Astrocyte (in vitro differentiated cells and primary cell): ENCODE data around the gene POTEJ. TPM values are rescaled to one million over a fixed set of nuclear protein-coding genes. Genes with fewer than 3 reads are reported as not detected.
"Not testable (repeated sequence)": the region's sequence is repeated elsewhere in the genome, so short reads cannot be mapped to it uniquely, and the experiment has no call there.

Source experiments
- DNase-seq: peaks from one replicate; pipeline ENCODE4 v3.0.0-alpha.2; 2010; ENCODE audit warnings: low read depth
- FAIRE-seq: peaks from 2 replicates; lab custom pipeline; 2011; peaks lifted over from hg19 to GRCh38; lab: Jason Lieb, UNC
- H2AFZ ChIP-seq: 2 replicates; pipeline ENCODE4 v1.6.0; 2012; ENCODE audit warnings: low read depth, low read length, inconsistent platforms
- H3K27ac ChIP-seq: 2 replicates; pipeline ENCODE4 v1.5.1; 2011; ENCODE audit warnings: low read depth, low read length, inconsistent platforms
- H3K27me3 ChIP-seq: 2 replicates; pipeline ENCODE4 v1.6.0; 2011; ENCODE audit warnings: low read length, inconsistent platforms; ENCODE audit not compliant: insufficient read depth
- H3K36me3 ChIP-seq: 2 replicates; pipeline ENCODE4 v1.5.1; 2011; ENCODE audit warnings: low read length, inconsistent platforms; ENCODE audit not compliant: insufficient read depth
- H3K4me1 ChIP-seq: 2 replicates; pipeline ENCODE4 v1.5.1; 2011; ENCODE audit warnings: low read length, inconsistent platforms; ENCODE audit not compliant: insufficient read depth
- H3K4me2 ChIP-seq: 2 replicates; pipeline ENCODE4 v1.6.0; 2012; ENCODE audit warnings: low read length, inconsistent platforms
- H3K4me3 ChIP-seq: 2 replicates; pipeline ENCODE4 v1.5.1; 2011; ENCODE audit warnings: low read depth, mild to moderate bottlenecking, low read length, inconsistent platforms; ENCODE audit not compliant: insufficient read depth
- H3K79me2 ChIP-seq: 2 replicates; pipeline ENCODE4 v1.6.0; 2012; ENCODE audit warnings: mild to moderate bottlenecking, low read length, inconsistent platforms; ENCODE audit not compliant: insufficient read depth
- H3K9ac ChIP-seq: 2 replicates; pipeline ENCODE4 v1.6.0; 2012; ENCODE audit warnings: mild to moderate bottlenecking, low read length, inconsistent platforms
- H3K9me3 ChIP-seq: 2 replicates; pipeline ENCODE4 v1.5.1; 2012; ENCODE audit warnings: low read depth, mild to moderate bottlenecking, low read length, inconsistent platforms; ENCODE audit not compliant: insufficient read depth
- H4K20me1 ChIP-seq: 2 replicates; pipeline ENCODE4 v1.6.0; 2012; ENCODE audit warnings: low read length, inconsistent platforms; ENCODE audit not compliant: insufficient read depth
- H3K27ac Mint-ChIP-seq: one replicate; pipeline ENCODE4 v1.8.0; 2021; ENCODE audit warnings: mild to moderate bottlenecking, mixed read lengths; ENCODE audit not compliant: unreplicated experiment
- H3K27me3 Mint-ChIP-seq: one replicate; pipeline ENCODE4 v1.8.0; 2021; ENCODE audit warnings: low read depth, mixed read lengths; ENCODE audit not compliant: unreplicated experiment
- H3K36me3 Mint-ChIP-seq: one replicate; pipeline ENCODE4 v1.8.0; 2021; ENCODE audit warnings: low read depth, mixed read lengths; ENCODE audit not compliant: unreplicated experiment
- H3K4me1 Mint-ChIP-seq: one replicate; pipeline ENCODE4 v1.8.0; 2021; ENCODE audit warnings: low read depth, mixed read lengths; ENCODE audit not compliant: unreplicated experiment
- H3K4me3 Mint-ChIP-seq: one replicate; pipeline ENCODE4 v1.8.0; 2021; ENCODE audit warnings: mild to moderate bottlenecking, moderate library complexity, mixed read lengths; ENCODE audit not compliant: unreplicated experiment
- H3K9me3 Mint-ChIP-seq: one replicate; pipeline ENCODE4 v1.8.0; 2021; ENCODE audit warnings: mild to moderate bottlenecking, mixed read lengths; ENCODE audit not compliant: unreplicated experiment
- total RNA-seq: library from RNA; stranded (reverse); gene quantifications from 2 replicates; pipeline ENCODE4 v1.2.1, GENCODE V29; 2021

Gene POTEJ
- total RNA-seq, 1 donor from 2014 or later, result not detected

DNA sequence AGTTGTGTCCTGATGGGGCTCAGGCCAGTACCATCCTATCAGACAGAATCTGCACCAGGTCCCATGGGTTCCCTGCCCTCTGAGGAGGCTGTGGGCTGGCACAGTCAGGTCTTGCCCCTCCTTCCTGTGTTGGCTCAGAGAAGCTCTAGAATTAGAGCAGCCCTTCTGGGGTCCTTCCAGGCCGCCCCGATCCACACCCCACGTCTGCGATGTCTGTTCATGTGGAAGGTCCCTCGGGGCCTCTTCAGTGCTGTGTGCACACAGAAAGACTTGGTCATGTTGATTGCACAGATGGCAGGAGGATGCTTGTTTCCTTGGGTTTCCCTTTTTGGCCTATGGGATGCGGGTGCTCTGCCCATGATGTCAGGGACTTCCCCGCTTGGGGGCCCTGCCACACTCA is 32.1 kb upstream of the POTEJ start:
- not testable (repeated sequence) for H3K4me3 Mint-ChIP-seq, H3K4me2 ChIP-seq, H3K36me3 ChIP-seq, H4K20me1 ChIP-seq, H3K4me1 Mint-ChIP-seq, H3K4me1 ChIP-seq, H3K4me3 ChIP-seq, H2AFZ ChIP-seq, H3K27me3 ChIP-seq, H3K9me3 Mint-ChIP-seq, H3K27ac ChIP-seq, H3K27me3 Mint-ChIP-seq, H3K9me3 ChIP-seq, H3K36me3 Mint-ChIP-seq, FAIRE-seq, H3K9ac ChIP-seq, H3K27ac Mint-ChIP-seq, DNase-seq, H3K79me2 ChIP-seq

DNA sequence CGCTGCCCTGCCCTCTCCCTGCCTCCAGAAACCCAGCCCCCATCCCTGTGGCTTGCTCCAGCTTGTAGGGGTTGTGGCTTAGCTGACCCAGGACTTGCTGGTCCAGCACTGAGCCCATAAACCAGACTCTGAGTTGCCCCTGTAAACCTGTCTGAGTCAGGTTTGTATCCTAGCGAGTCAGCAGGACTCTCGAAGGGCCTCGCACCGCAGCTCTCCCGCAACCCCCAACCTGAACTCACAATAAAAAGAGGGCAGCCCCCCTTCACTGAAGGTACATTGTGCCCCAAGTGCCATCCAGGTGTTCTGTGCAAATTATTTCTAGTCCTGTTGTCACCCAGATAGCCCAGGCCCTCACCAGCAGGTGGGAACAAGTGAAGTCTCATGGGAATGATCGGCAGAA is 29.7 kb upstream of the POTEJ start:
- not testable (repeated sequence) for H3K9me3 Mint-ChIP-seq, H3K4me3 ChIP-seq, H3K79me2 ChIP-seq, H3K36me3 ChIP-seq, DNase-seq, H3K9me3 ChIP-seq, H3K4me2 ChIP-seq, H3K4me3 Mint-ChIP-seq, H3K27me3 ChIP-seq, H3K4me1 ChIP-seq, H3K27ac Mint-ChIP-seq, FAIRE-seq, H3K9ac ChIP-seq, H3K27me3 Mint-ChIP-seq, H3K36me3 Mint-ChIP-seq, H3K4me1 Mint-ChIP-seq, H4K20me1 ChIP-seq, H2AFZ ChIP-seq, H3K27ac ChIP-seq

DNA sequence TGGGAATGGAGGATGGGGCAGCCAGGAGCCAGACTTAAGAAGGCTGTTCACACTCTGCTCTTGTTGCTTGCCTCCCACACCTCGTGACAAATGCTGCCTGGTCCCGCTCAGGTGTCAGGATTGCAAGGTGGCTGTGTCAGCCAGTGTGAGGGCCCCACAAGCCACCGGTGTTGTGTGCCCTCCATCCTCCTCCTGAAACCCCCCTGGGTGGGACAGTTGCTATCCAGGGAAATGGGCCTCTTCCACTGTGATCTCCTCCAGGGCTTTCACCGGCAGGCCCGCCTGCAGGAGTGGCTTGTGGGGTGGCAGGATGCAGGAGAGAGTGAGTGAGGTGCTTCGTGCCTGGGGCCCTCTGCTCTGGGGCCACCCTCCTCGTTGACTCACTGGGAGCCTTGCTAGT is 28.3 kb upstream of the POTEJ start:
- H3K9me3 ChIP-seq, H3K4me1 Mint-ChIP-seq, H3K9ac ChIP-seq, H3K4me1 ChIP-seq, H3K27ac Mint-ChIP-seq, H3K27ac ChIP-seq, H3K4me2 ChIP-seq, H3K27me3 ChIP-seq, H3K79me2 ChIP-seq, H3K27me3 Mint-ChIP-seq, H3K4me3 Mint-ChIP-seq, FAIRE-seq, H3K9me3 Mint-ChIP-seq, H3K4me3 ChIP-seq, H2AFZ ChIP-seq, H3K36me3 Mint-ChIP-seq, H3K36me3 ChIP-seq, DNase-seq, H4K20me1 ChIP-seq: not testable (repeated sequence)

DNA sequence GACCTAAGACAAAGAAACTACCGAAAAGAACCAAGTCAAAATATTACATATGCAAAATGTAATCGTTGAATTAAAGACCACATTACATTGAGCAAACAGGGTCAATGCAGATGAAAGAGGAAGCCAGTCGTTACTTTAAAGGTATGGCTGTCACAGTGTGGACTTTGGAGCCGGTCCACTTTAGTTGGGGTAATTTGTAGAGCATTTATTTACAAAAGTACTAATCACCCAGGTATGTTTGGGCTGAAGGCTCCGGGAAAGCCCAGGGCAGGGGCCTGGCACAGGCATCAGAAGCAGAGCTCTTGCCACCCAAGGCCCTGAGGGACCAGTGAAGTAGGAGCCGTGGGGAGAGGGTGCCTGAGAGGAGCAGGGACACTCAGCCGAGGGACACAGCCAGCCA is 27.7 kb upstream of the POTEJ start:
- H4K20me1 ChIP-seq, H3K4me1 ChIP-seq, H3K79me2 ChIP-seq, H3K4me3 ChIP-seq, H3K27me3 ChIP-seq, H3K9me3 Mint-ChIP-seq, H3K36me3 ChIP-seq, H3K27ac ChIP-seq, H2AFZ ChIP-seq, FAIRE-seq, H3K36me3 Mint-ChIP-seq, H3K27ac Mint-ChIP-seq, H3K27me3 Mint-ChIP-seq, H3K9ac ChIP-seq, H3K4me2 ChIP-seq, H3K4me1 Mint-ChIP-seq, DNase-seq, H3K4me3 Mint-ChIP-seq, H3K9me3 ChIP-seq: not testable (repeated sequence)

DNA sequence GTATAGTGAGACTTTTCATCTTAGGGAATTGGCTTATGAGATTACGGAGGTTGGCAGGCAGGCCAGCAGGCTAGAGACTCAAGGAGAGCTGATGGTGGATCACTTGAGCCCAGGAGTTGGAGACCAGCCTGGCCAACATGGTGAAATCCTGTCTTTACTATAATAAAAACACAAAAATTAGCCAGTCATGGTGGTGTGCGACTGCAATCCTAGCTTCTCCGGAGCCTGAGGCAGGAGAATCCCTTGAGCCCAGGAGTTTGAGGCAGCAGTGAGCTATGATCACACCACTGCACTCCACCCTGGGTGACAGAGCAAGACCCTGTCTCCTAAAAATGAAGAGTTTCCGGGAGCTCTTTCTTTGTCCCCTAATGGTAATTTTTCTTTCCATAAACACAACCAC is 26.5 kb upstream of the POTEJ start:
- H3K9me3 Mint-ChIP-seq, H3K9ac ChIP-seq: not testable (repeated sequence)

DNA sequence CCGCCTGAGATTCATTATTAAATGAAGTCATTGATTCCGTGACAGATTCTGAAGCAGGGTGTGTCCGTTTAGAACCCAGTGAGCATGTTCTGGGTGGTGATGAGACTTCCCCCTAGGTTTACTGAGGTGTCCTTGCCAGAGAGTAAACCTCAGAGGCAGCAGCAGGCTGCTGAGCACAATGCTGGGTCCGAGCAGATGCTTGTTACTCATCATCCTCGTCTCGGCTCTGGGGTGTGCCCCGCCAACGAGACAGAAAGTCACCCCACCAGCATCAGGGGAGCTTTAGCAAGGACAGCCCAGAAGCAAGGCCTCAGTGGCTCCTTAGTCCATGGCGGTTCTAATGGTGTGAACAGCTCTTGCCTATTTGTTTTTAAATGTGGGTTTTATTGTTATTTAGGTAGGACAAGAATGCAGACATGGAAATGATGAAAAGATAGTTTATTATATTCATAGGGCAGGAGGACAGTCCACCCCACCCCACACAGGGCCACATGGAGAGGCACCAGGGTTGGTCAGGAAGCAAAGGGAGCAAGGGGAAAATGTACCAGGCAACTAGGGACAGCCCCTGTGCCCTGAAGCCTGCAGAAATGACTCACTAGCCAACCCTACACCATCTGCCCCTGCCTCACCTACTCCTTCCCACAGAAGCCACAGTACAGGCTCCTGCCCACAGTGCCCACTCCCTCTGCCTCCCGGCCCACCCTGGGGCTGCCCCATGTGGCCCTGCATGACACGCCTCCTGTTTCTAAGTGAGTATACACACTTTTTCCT is 22.4 kb upstream of the POTEJ start:
- not testable (repeated sequence) for H3K27ac Mint-ChIP-seq, H2AFZ ChIP-seq, H3K4me3 ChIP-seq, H3K36me3 Mint-ChIP-seq, H3K9me3 ChIP-seq, H3K36me3 ChIP-seq, H3K27me3 ChIP-seq, H3K27me3 Mint-ChIP-seq, H3K9me3 Mint-ChIP-seq, H3K4me3 Mint-ChIP-seq, H3K27ac ChIP-seq, H4K20me1 ChIP-seq, H3K9ac ChIP-seq, H3K4me1 ChIP-seq, H3K4me2 ChIP-seq, H3K79me2 ChIP-seq, FAIRE-seq, DNase-seq, H3K4me1 Mint-ChIP-seq

More for the DNA sequence above, 26.5 kb upstream of the POTEJ start:
- H3K27me3 ChIP-seq, H3K27me3 Mint-ChIP-seq, H3K36me3 Mint-ChIP-seq, H3K9me3 ChIP-seq, H3K27ac Mint-ChIP-seq, DNase-seq, H4K20me1 ChIP-seq, H3K4me2 ChIP-seq, H3K4me3 Mint-ChIP-seq, H3K4me1 ChIP-seq, H2AFZ ChIP-seq, H3K79me2 ChIP-seq, FAIRE-seq, H3K4me3 ChIP-seq, H3K4me1 Mint-ChIP-seq, H3K36me3 ChIP-seq, H3K27ac ChIP-seq: not testable (repeated sequence)
